PC-9 (cell line): ENCODE results near the gene DNAAF5. TPM values are rescaled to one million over a fixed set of nuclear protein-coding genes. Genes with fewer than 3 reads are reported as not detected.

Experiments
- BruUV-seq: library from RNA; stranded (reverse); fragments of 400-500 nt; replicated peaks from 2 replicates; lab custom pipeline; 2021; lab: Mats Ljungman, UMichigan
- CTCF ChIA-PET: fragments of 300-600 bp; sonication (Branson Sonifier 250); formaldehyde crosslinking; loops from one replicate; lab custom pipeline; 2022; ENCODE audit warnings: antibody characterized with exemption; lab: Charles Lee
- POLR2A ChIA-PET: fragments of 300-600 bp; sonication (Branson Sonifier 250); formaldehyde crosslinking; loops from one replicate; lab custom pipeline; 2022; ENCODE audit warnings: antibody characterized with exemption; ENCODE audit not compliant: unreplicated experiment; lab: Charles Lee
- DNase-seq, 2 experiments: peaks; one replicate each; pipeline versions ENCODE4 v3.0.0 to v3.0.0-alpha.2; 2015 to 2022; ENCODE audit warnings: mixed read lengths in 1 of 2
- H2AFZ ChIP-seq: fragments of 200-600 bp; sonication (generic); 2 replicates; pipeline ENCODE4 v1.8.1; 2017; ENCODE audit warnings: antibody characterized with exemption
- H3F3A ChIP-seq: fragments of 200-600 bp; sonication (generic); 2 replicates; pipeline ENCODE4 v1.8.1; 2017; ENCODE audit warnings: antibody characterized with exemption, mild to moderate bottlenecking, low read depth; ENCODE audit not compliant: insufficient read depth
- H3K27ac ChIP-seq: fragments of 200-600 bp; sonication (generic); 2 replicates; pipeline ENCODE4 v1.6.1; 2016; ENCODE audit warnings: mixed run types
- H3K27me3 ChIP-seq: fragments of 200-600 bp; sonication (generic); 2 replicates; pipeline ENCODE4 v1.6.1; 2016; ENCODE audit warnings: low read depth, mixed run types; ENCODE audit not compliant: insufficient read depth
- H3K36me3 ChIP-seq: fragments of 200-600 bp; sonication (generic); 2 replicates; pipeline ENCODE4 v1.6.1; 2016; ENCODE audit warnings: low read depth, mixed run types
- H3K4me1 ChIP-seq: fragments of 200-600 bp; sonication (generic); replicated peaks from 2 replicates; pipeline ENCODE4 v1.6.1; 2016; ENCODE audit warnings: mixed run types; ENCODE audit not compliant: insufficient read depth
- H3K4me2 ChIP-seq: fragments of 200-600 bp; sonication (generic); 2 replicates; pipeline ENCODE4 v1.6.1; 2017; ENCODE audit warnings: mixed run types
- H3K4me3 ChIP-seq: fragments of 200-600 bp; sonication (generic); 2 replicates; pipeline ENCODE4 v1.6.1; 2016; ENCODE audit warnings: mixed run types
- H3K79me2 ChIP-seq: fragments of 200-600 bp; sonication (generic); 2 replicates; pipeline ENCODE4 v1.6.1; 2017; ENCODE audit warnings: low read depth, mixed run types
- H3K9me2 ChIP-seq: fragments of 200-600 bp; sonication (generic); 2 replicates; pipeline ENCODE4 v1.8.1; 2017; ENCODE audit warnings: mild to moderate bottlenecking; ENCODE audit not compliant: insufficient read depth
- H3K9me3 ChIP-seq: fragments of 200-600 bp; sonication (generic); 2 replicates; pipeline ENCODE4 v1.8.1; 2016; ENCODE audit warnings: low read depth; ENCODE audit not compliant: insufficient read depth
- H4K20me1 ChIP-seq: fragments of 200-600 bp; sonication (generic); 2 replicates; pipeline ENCODE4 v1.8.1; 2017; ENCODE audit not compliant: insufficient read depth
- CTCF ChIP-seq: fragments of 200-600 bp; sonication (generic); conservative IDR thresholded peaks from 2 replicates; pipeline ENCODE4 v1.6.1; 2017; ENCODE audit warnings: mixed run types, antibody characterized with exemption, mild to moderate bottlenecking, moderate library complexity
- EZH2 ChIP-seq: fragments of 200-600 bp; sonication (generic); IDR thresholded peaks from 2 replicates; pipeline ENCODE4 v1.8.0; 2017; ENCODE audit warnings: antibody characterized with exemption, low read depth
- intact Hi-C: fragments of 100-400 bp; cut with micrococcal nuclease; formaldehyde crosslinking; loops from one replicate; pipeline ENCODE4 v1.10.0; 2022; ENCODE audit not compliant: unreplicated experiment
- total RNA-seq: library from RNA; stranded (reverse); gene quantifications from 2 replicates; pipeline ENCODE4 v1.2.3, GENCODE V29; 2021

Gene DNAAF5
- total RNA-seq, 1 experiment from 2014 or later: 63.2 TPM

- peaks cover 15% of the 10 kb centered on the region for H3F3A ChIP-seq
- no peaks in the 10 kb centered on the region for H3K27me3 ChIP-seq
- ChIA-PET POLR2A (interaction anchor here (0.5 kb wide), 1 partner anchor 10 kb away, joined by 5 read pairs; no protein-coding TSS in a partner anchor), CTCF (no interaction called here)
- H4K20me1 ChIP-seq: peaks cover 32% of the 10 kb centered on the region
- TF ChIP-seq EZH2 (no peak), CTCF (no peak)
- H3K4me1 ChIP-seq: peaks cover 16% of the 10 kb centered on the region
- H3K9me3 ChIP-seq: no peaks in the 10 kb centered on the region
- no peak overlapping the region for H3K4me2 ChIP-seq
- intact Hi-C loops: no loop called here
- no peak overlapping the region for H3K4me3 ChIP-seq
- no peaks in the 10 kb centered on the region for H3K9me2 ChIP-seq
- no peak for DNase-seq
- peaks cover 100% of the 10 kb centered on the region for H3K79me2 ChIP-seq
- no peak overlapping the region for H2AFZ ChIP-seq
- no TSS peak for BruUV-seq
- H3K27ac ChIP-seq: no peak overlapping the region
- H3K36me3 ChIP-seq: no peaks in the 10 kb centered on the region; the same call in 1 of the 2 replicates
Measured at GRCh38 chr7:825386-825785, 98.9 kb downstream of the DNAAF5 start.

DNA sequence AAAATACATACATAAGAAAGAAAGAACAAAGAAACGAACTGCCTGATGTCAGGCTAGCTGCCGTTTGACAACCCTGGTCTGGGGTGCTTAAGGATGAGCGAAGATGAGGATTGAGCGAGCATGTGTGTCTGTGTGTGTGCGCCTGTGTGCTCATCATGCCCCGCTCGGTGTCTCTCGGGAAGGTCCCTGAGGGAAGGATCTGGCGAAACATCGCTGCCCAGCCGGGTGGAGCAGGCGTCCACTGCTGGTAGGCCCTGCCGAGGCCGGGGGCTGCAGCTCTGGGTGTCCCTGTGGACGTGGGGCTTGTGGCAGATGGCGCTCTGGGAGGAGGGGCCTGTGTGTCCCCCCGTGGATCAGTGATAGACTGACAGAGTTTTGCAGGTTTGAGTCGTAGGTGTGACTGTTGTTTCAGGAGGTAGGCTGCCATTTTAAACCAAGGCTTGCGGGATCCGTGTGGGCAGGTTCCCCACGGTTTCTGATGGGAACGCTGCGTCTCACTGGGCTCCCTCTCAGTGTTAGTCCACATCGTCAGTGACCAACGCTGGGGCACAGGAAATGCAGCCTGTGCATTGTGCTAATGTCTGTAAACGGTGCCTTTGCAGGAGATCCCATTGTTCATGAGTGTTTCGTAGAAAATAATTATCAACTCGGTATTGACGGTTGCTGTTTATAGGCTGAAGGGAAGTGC, 99.9 kb downstream of the DNAAF5 start:
- no peaks in the 10 kb centered on the region for H3K9me3 ChIP-seq
- intact Hi-C loops: no loop called here
- no TSS peak for BruUV-seq
- H3K79me2 ChIP-seq: peaks cover 97% of the 10 kb centered on the region
- H2AFZ ChIP-seq: no peak overlapping the region
- no peaks in the 10 kb centered on the region; the same call in 1 of the 2 replicates for H3K36me3 ChIP-seq
- H3K27ac ChIP-seq: no peak overlapping the region
- no peak for DNase-seq
- peaks cover 23% of the 10 kb centered on the region for H4K20me1 ChIP-seq
- H3K27me3 ChIP-seq: no peaks in the 10 kb centered on the region
- no peak overlapping the region for H3K4me2 ChIP-seq
- H3K4me3 ChIP-seq: no peak overlapping the region
- ChIA-PET CTCF (interaction anchor here (0.6 kb wide), 1 partner anchor 11 kb away, joined by 3 read pairs; no protein-coding TSS in a partner anchor), POLR2A (no interaction called here)
- peaks cover 25% of the 10 kb centered on the region for H3F3A ChIP-seq
- TF ChIP-seq EZH2: no peak
- no peak for TF ChIP-seq CTCF
- no peaks in the 10 kb centered on the region for H3K9me2 ChIP-seq
- peaks cover 26% of the 10 kb centered on the region for H3K4me1 ChIP-seq

DNA sequence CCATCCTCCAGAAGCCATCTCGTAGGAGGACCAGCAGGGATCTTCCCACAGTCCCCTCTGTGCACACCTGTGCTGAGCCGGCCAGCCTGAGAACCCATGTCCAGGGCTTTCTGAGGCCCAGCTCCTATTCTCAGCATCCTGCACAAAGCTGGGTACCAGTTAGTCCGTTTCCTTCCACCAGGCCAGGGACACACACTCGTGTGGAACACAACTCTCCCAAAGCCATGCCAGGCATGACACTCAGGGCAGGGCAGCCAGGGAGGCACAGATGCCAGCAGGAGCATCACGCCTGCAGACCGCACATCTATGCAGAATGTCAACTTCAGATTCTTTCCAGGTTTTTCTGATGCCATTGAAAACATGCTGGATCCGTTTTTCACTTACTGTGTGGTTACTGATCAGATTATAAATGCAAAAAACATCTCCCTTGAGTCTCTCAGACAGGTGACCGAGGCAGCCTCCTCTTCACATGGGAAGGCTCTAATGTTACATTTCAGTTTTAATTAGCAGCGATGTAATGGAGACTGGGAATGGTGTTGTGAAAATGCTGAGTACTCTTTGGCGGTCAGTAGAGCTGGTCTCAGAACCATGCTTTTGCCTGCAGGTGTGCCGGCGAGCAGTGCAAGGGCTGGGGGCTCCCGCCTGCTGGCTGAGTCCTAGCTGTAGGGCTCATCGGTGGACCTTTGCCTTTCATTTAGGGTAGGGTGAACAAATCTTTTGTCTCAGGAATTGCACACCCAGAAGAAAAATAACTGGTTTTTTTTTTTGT, 102.5 kb downstream of the DNAAF5 start:
- H3F3A ChIP-seq: peaks cover 49% of the 10 kb centered on the region
- H2AFZ ChIP-seq: no peak overlapping the region
- ChIA-PET POLR2A (no interaction called here), CTCF (interaction anchor here (0.6 kb wide), 1 partner anchor 12 kb away, joined by 3 read pairs; no protein-coding TSS in a partner anchor)
- no peak for DNase-seq
- H3K9me3 ChIP-seq: no peaks in the 10 kb centered on the region
- TF ChIP-seq CTCF (no peak), EZH2 (no peak)
- H3K79me2 ChIP-seq: peaks cover 88% of the 10 kb centered on the region
- H3K4me2 ChIP-seq: no peak overlapping the region
- BruUV-seq: no TSS peak
- H3K9me2 ChIP-seq: no peaks in the 10 kb centered on the region
- H3K27ac ChIP-seq: peak overlapping the region; percentile 97; the same call in 1 of the 2 replicates
- H4K20me1 ChIP-seq: peaks cover 7% of the 10 kb centered on the region
- H3K27me3 ChIP-seq: no peaks in the 10 kb centered on the region
- no peak overlapping the region for H3K4me3 ChIP-seq
- intact Hi-C loops: no loop called here
- peaks cover 3% of the 10 kb centered on the region; the same call in 1 of the 2 replicates for H3K36me3 ChIP-seq
- peaks cover 50% of the 10 kb centered on the region for H3K4me1 ChIP-seq
